GM06990 (cell line): Measurements from ENCODE around the gene NXPH4.
A peak's percentile ranks its signal among the peaks of the same experiment; 100 is the strongest.

Source experiments
- DNase-seq: peaks from one replicate; pipeline ENCODE4 v3.0.0-alpha.2; 2011; ENCODE audit not compliant: insufficient read length; ENCODE audit errors: extremely low read depth
- H3K27me3 ChIP-seq: replicated peaks from 2 replicates; pipeline ENCODE4 v1.6.0; 2011; ENCODE audit warnings: low read length; ENCODE audit not compliant: control insufficient read depth, insufficient read depth
- H3K36me3 ChIP-seq: 2 replicates; pipeline ENCODE4 v1.5.1; 2011; ENCODE audit warnings: low read length; ENCODE audit not compliant: control insufficient read depth, insufficient read depth
- H3K4me3 ChIP-seq: replicated peaks from 2 replicates; pipeline ENCODE4 v1.5.1; 2011; ENCODE audit warnings: low read depth, mild to moderate bottlenecking, control low read depth, low read length
- CTCF ChIP-seq: IDR thresholded peaks from 2 replicates; pipeline ENCODE4 v1.5.1; 2011; ENCODE audit warnings: low read length, control low read depth, mild to moderate bottlenecking, inconsistent platforms; ENCODE audit not compliant: insufficient read depth, poor library complexity, severe bottlenecking

The NXPH4 gene

GRCh38 chr12:57170408-57170807 is 46.2 kb upstream of the NXPH4 start:
- no peaks in the 10 kb centered on the region for H3K36me3 ChIP-seq
- no peak for TF ChIP-seq CTCF
- DNase-seq: no peak
- no peak overlapping the region for H3K4me3 ChIP-seq
- no peaks in the 10 kb centered on the region; the same call in 1 of the 2 replicates for H3K27me3 ChIP-seq

- Histone ChIP-seq H3K27me3 (no peaks in the 10 kb centered on the region; the same call in 1 of the 2 replicates), H3K4me3 (no peak overlapping the region), H3K36me3 (no peaks in the 10 kb centered on the region)
- no peak for TF ChIP-seq CTCF
- DNase-seq: no peak
These were observed 45.7 kb upstream of the NXPH4 start for GRCh38 chr12:57170927-57171326.

GRCh38 chr12:57171668-57172067 is 44.9 kb upstream of the NXPH4 start:
- no peak for DNase-seq
- Histone ChIP-seq H3K4me3 (no peak overlapping the region), H3K36me3 (no peaks in the 10 kb centered on the region), H3K27me3 (no peaks in the 10 kb centered on the region; the same call in 1 of the 2 replicates)
- TF ChIP-seq CTCF: no peak

GRCh38 chr12:57173089-57173488 is 43.5 kb upstream of the NXPH4 start:
- Histone ChIP-seq H3K27me3 (no peaks in the 10 kb centered on the region; the same call in 1 of the 2 replicates), H3K4me3 (no peak overlapping the region), H3K36me3 (no peaks in the 10 kb centered on the region)
- no peak for DNase-seq
- TF ChIP-seq CTCF: peak; percentile 81

- Histone ChIP-seq H3K27me3 (no peaks in the 10 kb centered on the region; the same call in 1 of the 2 replicates), H3K36me3 (no peaks in the 10 kb centered on the region), H3K4me3 (no peak overlapping the region)
- no peak for DNase-seq
- TF ChIP-seq CTCF: no peak
These were observed 42.9 kb upstream of the NXPH4 start for GRCh38 chr12:57173683-57174082.

- H3K36me3 ChIP-seq: no peaks in the 10 kb centered on the region
- no peak for DNase-seq
- no peaks in the 10 kb centered on the region; the same call in 1 of the 2 replicates for H3K27me3 ChIP-seq
- TF ChIP-seq CTCF: peak; percentile 59
- no peak overlapping the region for H3K4me3 ChIP-seq
These were observed 41.0 kb upstream of the NXPH4 start for GRCh38 chr12:57175428-57176138.
